Body of pancreas (tissue), 4 donors: Measurements from ENCODE around the gene PCP4. TPM values are rescaled to one million over a fixed set of nuclear protein-coding genes. Genes with fewer than 3 reads are reported as not detected.

Experiments used
- ATAC-seq: fragments of 150-250 bp; one replicate; pipeline ENCODE4 v1.9.1; 2016
- DNase-seq, 4 donors: peaks; one replicate each; pipeline ENCODE4 v3.0.0-alpha.2; 2019
- H3K27ac ChIP-seq, 4 donors: fragments of 200-600 bp; sonication (generic); 1 replicate in 3 of 4; 2 replicates in 1 of 4; pipeline versions ENCODE4 v1.5.1 to v1.6.1; 2016 to 2019; ENCODE audit warnings: mild to moderate bottlenecking in 1 of 4, mixed read lengths in 1 of 4, moderate library complexity in 1 of 4
- H3K27me3 ChIP-seq, 2 donors: fragments of 200-600 bp; sonication (generic); one replicate each; pipeline ENCODE4 v1.6.0; 2016; ENCODE audit warnings: mild to moderate bottlenecking in 1 of 2
- H3K36me3 ChIP-seq, 2 donors: fragments of 200-600 bp; sonication (generic); replicated peaks in 1 of 2; 2 replicates each; pipeline ENCODE4 v1.5.1; 2016; ENCODE audit warnings: low read depth in 2 of 2; ENCODE audit not compliant: insufficient read depth in 1 of 2
- H3K4me1 ChIP-seq: fragments of 200-600 bp; sonication (generic); one replicate; pipeline ENCODE4 v1.6.0; 2016
- H3K4me3 ChIP-seq, 2 donors: fragments of 200-600 bp; sonication (generic); 1 replicate in 1 of 2; 2 replicates in 1 of 2; pipeline ENCODE4 v1.5.1; 2016 to 2019
- H3K9me3 ChIP-seq, 3 donors: fragments of 200-600 bp; sonication (generic); 1 replicate in 2 of 3; 2 replicates in 1 of 3; pipeline ENCODE4 v1.5.1; 2016
- CTCF ChIP-seq, 7 experiments: fragments of 450-650 bp in 4 of 7; fragments of 200-600 bp in 3 of 7; sonication (generic) in 3 of 7; IDR thresholded peaks; one replicate each; pipeline ENCODE4 v1.5.1; 2016 to 2019; ENCODE audit warnings: antibody characterized with exemption in 7 of 7
- POLR2A ChIP-seq, 3 donors: fragments of 450-650 bp; IDR thresholded peaks; one replicate each; pipeline ENCODE4 v1.6.1; 2016; ENCODE audit warnings: antibody characterized with exemption in 3 of 3, mild to moderate bottlenecking in 2 of 3
- WGBS, 2 donors: methylation state at CpG; one replicate each; pipeline ENCODE4 v1.1.5; 2017; 5-methylcytosine and 5-hydroxymethylcytosine counted together
- intact Hi-C: fragments of 100-400 bp; cut with DNase I; formaldehyde crosslinking; loops from one replicate; pipeline ENCODE4 v1.15.1; 2023
- total RNA-seq, 2 donors: library from RNA; depleted of rRNA; stranded (reverse); fragments of >200 nt; gene quantifications; one replicate each; pipeline ENCODE4 v1.1.0, GENCODE V29; 2016

PCP4 gene
- total RNA-seq, 2 donors from 2014 or later = 1.6 TPM; not detected in 1

DNA sequence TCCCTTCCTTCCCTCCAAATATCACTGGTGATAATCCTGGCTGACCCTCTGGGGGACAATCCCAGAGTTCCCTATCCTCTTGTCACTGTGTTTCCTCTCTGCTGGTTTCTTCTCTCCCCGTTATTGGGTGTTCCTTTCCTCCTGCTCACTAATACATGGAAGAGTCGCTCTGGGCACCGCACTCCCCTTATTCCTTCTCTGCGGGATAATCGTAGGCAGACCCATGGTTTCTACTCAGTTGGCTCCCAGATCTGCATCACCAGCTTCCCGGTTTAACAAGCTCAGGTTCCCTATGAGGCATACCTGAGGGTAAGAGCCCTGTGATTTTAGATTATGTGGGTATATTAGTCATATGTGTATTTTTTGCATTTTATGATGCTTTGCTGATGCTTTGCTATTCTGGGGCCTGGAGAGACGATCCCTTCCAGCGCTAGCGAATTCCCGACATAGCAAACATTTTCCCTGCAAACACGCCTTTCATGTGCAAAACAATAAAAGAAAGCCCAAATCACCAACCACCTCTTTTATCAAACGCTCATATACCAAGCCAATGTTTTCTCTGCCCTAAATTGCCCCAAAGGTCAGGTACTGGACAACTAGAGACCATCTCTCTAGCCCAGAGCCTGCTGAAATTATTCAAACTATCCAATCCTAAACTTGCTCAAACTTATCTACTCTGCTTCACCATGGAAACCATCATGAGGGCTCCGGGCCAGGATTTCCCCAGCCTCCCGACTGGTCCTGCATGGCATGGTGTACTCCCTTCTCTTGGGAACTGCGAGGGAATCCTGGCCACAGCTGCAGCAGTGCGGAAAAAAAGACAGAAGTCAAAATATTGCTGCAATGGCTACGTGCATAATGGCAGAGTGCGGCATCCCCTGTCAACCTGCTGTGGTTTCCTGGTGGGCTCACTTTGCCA lies 84.2 kb downstream of the PCP4 start:
- 53 to 61% methylated on average over 18 of the region's 18 CpGs for WGBS, 2 donors
- intact Hi-C loops = no loop called here
- no peak overlapping the region for H3K27ac ChIP-seq
- no peak for DNase-seq
- TF ChIP-seq POLR2A (IDR thresholded peaks at IDR 0.05) (no peak), CTCF (IDR thresholded peaks at IDR 0.05) (no peak)
- no peaks in the 10 kb centered on the region for H3K9me3 ChIP-seq
- no peak overlapping the region for H3K4me3 ChIP-seq
- no peak for ATAC-seq
- no peaks in the 10 kb centered on the region for H3K27me3 ChIP-seq
- H3K4me1 ChIP-seq = no peaks in the 10 kb centered on the region
- no peaks in the 10 kb centered on the region for H3K36me3 ChIP-seq

DNA sequence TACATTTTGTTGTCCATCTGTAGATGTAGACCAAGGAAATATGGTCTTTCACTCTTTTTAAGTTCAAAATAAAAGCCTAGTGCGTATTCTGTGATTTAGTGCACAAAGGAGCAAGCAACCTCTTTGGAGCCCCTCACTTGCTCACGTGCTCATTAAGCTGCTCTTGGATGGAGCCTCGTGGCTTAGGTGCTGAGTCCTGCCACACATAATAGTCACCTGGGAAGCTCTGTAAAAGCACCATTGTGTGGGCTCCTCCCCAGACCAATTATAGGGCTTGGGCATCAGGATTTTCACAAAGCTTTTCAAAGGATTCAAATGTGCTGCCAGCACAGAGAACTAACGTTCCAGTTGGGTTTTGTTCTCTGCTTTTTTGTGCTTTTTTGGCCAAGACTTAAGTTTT lies 85.0 kb downstream of the PCP4 start:
- DNase-seq (no peak), ATAC-seq (no peak)
- Histone ChIP-seq H3K9me3 (no peaks in the 10 kb centered on the region), H3K4me3 (no peak overlapping the region), H3K36me3 (no peaks in the 10 kb centered on the region), H3K4me1 (no peaks in the 10 kb centered on the region), H3K27me3 (no peaks in the 10 kb centered on the region), H3K27ac (no peak overlapping the region)
- no peak for TF ChIP-seq POLR2A (IDR thresholded peaks at IDR 0.05)
- no peak for TF ChIP-seq CTCF (IDR thresholded peaks at IDR 0.05)
- 54 to 61% methylated on average over 4 of the region's 4 CpGs for WGBS, 2 donors
- intact Hi-C loops = no loop called here

DNA sequence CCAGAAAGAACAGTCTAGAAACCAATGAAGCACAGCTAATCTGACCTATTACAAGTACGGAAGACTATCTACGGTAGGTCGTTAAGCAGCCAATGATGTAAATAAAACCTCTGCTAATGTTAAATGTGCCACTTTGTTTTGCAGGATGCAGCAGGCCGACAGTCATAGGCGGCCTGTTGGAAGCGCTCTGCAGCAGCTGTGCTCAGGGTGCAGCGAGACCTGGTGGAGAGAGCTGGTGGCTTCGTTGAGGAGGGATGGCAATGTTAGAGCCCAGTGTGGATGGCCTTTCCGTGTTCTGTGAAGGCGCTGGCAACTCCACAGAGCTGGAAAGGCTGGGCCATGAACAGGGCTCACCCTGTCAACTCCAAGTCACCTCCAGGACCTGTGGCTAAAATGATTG lies 87.3 kb downstream of the PCP4 start:
- H3K27me3 ChIP-seq = no peaks in the 10 kb centered on the region
- no peak for TF ChIP-seq POLR2A (IDR thresholded peaks at IDR 0.05)
- no peak for TF ChIP-seq CTCF (IDR thresholded peaks at IDR 0.05)
- ATAC-seq (no peak), DNase-seq (no peak)
- H3K27ac ChIP-seq = no peak overlapping the region
- intact Hi-C loops = no loop called here
- H3K4me3 ChIP-seq = no peak overlapping the region
- no peaks in the 10 kb centered on the region for H3K4me1 ChIP-seq
- no peaks in the 10 kb centered on the region for H3K9me3 ChIP-seq
- no peaks in the 10 kb centered on the region for H3K36me3 ChIP-seq
- 75 to 78% methylated on average over 10 of the region's 10 CpGs for WGBS, 2 donors

- intact Hi-C loops = no loop called here
- TF ChIP-seq POLR2A (IDR thresholded peaks at IDR 0.05) (no peak), CTCF (IDR thresholded peaks at IDR 0.05) (no peak)
- H3K27me3 ChIP-seq = no peaks in the 10 kb centered on the region
- H3K9me3 ChIP-seq = peaks cover 0 to 7% (median 0%) of the 10 kb centered on the region in 3 donors
- ATAC-seq = no peak
- H3K27ac ChIP-seq = no peak overlapping the region
- 78 to 79% methylated on average over 4 of the region's 4 CpGs for WGBS, 2 donors
- DNase-seq = no peak
- H3K36me3 ChIP-seq = no peaks in the 10 kb centered on the region
- H3K4me3 ChIP-seq = no peak overlapping the region
- H3K4me1 ChIP-seq = no peaks in the 10 kb centered on the region
Measured at GRCh38 chr21:39955326-39955725, 88.1 kb downstream of the PCP4 start.

GRCh38 chr21:39956586-39956985 lies 89.3 kb downstream of the PCP4 start:
- Histone ChIP-seq H3K27ac (no peak overlapping the region), H3K9me3 (peaks cover 0 to 7% (median 0%) of the 10 kb centered on the region in 3 donors), H3K36me3 (no peaks in the 10 kb centered on the region), H3K4me3 (no peak overlapping the region), H3K27me3 (no peaks in the 10 kb centered on the region), H3K4me1 (no peaks in the 10 kb centered on the region)
- WGBS, 2 donors = 81 to 91% methylated on average over 4 of the region's 4 CpGs
- ATAC-seq (no peak), DNase-seq (no peak)
- TF ChIP-seq POLR2A (IDR thresholded peaks at IDR 0.05) (no peak), CTCF (IDR thresholded peaks at IDR 0.05) (no peak)
- intact Hi-C loops = no loop called here
